ENCODE measurements around the gene PASK. TPM values are rescaled to one million over a fixed set of nuclear protein-coding genes. Genes with fewer than 3 reads are reported as not detected.
A peak's percentile ranks its signal among the peaks of the same experiment; 100 is the strongest.

The PASK gene
- total and polyA plus RNA-seq, 2 donors from 2014 or later, result 3.1 to 26.0 TPM

DNA sequence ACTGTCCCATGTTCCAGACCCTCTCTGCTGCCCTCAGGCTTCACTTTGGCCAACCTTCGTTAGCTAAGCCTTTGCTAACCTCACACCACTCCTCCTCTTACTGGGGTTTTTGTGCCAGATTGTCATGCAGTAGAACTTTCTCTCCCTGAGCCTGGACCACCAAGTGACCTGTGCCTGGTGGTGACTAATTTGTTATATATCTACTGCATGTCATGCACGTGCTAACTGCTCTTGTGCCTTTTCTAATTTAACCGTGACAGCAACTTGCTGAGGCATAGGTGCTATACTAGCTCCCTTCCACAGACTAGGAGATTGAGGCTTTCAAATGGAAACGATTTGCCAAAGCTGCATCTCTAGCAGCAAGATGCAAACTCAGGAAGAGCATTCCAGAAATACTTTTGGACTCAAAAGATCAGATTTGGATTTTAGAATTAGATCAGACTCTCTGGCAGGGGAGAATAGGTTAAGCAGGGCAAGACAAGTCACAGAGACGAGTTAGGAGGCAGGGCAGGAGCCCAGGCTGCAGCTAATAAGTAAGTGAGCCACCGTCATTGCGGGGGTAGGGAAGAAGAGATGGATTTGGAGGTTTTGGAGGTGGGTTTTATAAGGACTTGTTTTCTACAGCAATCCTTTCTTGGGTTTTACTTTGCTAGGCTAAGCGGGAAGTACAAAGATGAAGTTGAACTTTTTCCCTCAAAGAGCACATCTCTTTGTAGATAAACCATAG is 2.8 kb upstream of the PASK start:
- H3K4me3 ChIP-seq (ENCODE audit: low read length in 3 of 3), result no peak overlapping the region
- no peak overlapping the region for H3K27ac ChIP-seq (ENCODE audit: low read depth in 2 of 2, low read length in 2 of 2)
- H3K4me1 ChIP-seq (ENCODE audit: control insufficient read depth in 2 of 3, insufficient read depth in 2 of 3, low read depth in 1 of 3, low read length in 3 of 3), result peaks cover 0 to 19% (median 5%) of the 10 kb centered on the region in 3 donors
- no peak overlapping the region for H3K9ac ChIP-seq (ENCODE audit: low read length in 3 of 3)
- intact Hi-C loops (cut with DNase I), result no loop called here
- peaks cover 0 to 11% (median 3%) of the 10 kb centered on the region in 3 donors for H3K36me3 ChIP-seq (ENCODE audit: control insufficient read depth in 2 of 3, insufficient read depth in 3 of 3, low read length in 3 of 3)
- no peaks in the 10 kb centered on the region for H3K9me3 ChIP-seq (ENCODE audit: control insufficient read depth in 2 of 3, insufficient read depth in 1 of 3, low read length in 3 of 3)
- DNase-seq (peak in 1 of 5 donors; percentile 7), FAIRE-seq (no peak)
- TF ChIP-seq, protein P1, sequence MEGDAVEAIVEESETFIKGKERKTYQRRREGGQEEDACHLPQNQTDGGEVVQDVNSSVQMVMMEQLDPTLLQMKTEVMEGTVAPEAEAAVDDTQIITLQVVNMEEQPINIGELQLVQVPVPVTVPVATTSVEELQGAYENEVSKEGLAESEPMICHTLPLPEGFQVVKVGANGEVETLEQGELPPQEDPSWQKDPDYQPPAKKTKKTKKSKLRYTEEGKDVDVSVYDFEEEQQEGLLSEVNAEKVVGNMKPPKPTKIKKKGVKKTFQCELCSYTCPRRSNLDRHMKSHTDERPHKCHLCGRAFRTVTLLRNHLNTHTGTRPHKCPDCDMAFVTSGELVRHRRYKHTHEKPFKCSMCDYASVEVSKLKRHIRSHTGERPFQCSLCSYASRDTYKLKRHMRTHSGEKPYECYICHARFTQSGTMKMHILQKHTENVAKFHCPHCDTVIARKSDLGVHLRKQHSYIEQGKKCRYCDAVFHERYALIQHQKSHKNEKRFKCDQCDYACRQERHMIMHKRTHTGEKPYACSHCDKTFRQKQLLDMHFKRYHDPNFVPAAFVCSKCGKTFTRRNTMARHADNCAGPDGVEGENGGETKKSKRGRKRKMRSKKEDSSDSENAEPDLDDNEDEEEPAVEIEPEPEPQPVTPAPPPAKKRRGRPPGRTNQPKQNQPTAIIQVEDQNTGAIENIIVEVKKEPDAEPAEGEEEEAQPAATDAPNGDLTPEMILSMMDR (IDR thresholded peaks at IDR 0.05; ENCODE audit: borderline replicate concordance, extremely low read depth, insufficient read depth), result no peak
- no peaks in the 10 kb centered on the region for H3K27me3 ChIP-seq (ENCODE audit: control insufficient read depth, insufficient read depth, low read length)

DNA sequence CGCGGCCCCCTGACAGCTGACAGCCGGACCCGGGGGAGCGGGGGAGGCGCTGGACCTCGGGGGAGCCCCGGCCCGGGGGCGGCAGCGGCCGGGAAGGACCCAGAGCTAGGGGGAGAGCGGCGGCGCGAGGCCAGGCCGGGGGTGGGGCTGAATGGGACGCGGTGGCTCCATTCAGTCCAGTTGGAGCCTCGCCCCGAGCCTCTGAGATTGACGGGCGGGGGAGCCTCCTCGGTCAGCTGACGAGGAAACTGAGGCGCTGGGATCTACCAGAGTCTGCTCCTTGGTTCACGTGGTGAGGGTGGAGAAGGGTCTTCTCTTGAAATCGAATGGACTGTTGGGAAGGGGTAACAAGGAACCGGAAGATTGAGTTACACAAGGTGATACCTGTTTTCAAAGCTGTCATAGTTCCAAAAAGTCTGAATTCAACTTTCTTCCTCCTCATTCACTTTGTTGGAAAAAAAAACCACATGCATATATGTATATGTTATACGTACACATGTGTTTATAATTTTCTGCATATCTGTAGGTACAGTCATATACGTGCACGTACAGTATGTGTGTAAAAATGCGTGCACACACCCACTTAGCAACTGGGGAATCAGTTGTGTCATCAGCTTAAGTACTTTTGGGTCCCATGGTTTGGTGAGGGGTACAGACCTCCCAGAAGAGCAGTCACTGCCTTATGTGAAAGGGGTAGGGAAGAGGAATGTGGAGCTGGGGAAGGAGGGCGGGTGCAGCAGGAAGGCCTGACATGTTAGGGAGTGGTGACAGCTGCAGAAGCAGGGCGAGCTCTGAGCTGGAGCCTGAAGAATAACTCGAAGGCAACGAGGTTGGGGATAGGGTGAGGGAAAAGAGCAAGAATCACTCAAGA is 1.6 kb upstream of the PASK start:
- Histone ChIP-seq H3K27me3 (ENCODE audit: control insufficient read depth, insufficient read depth, low read length) (no peaks in the 10 kb centered on the region), H3K4me3 (ENCODE audit: low read length in 3 of 3) (peak overlapping the region; percentile 79 to 97 (median 85)), H3K9me3 (ENCODE audit: control insufficient read depth in 2 of 3, insufficient read depth in 1 of 3, low read length in 3 of 3) (no peaks in the 10 kb centered on the region), H3K9ac (ENCODE audit: low read length in 3 of 3) (peak overlapping the region; percentile 45 to 84 (median 64)), H3K36me3 (ENCODE audit: control insufficient read depth in 2 of 3, insufficient read depth in 3 of 3, low read length in 3 of 3) (peaks cover 0 to 9% (median 3%) of the 10 kb centered on the region in 3 donors), H3K27ac (ENCODE audit: low read depth in 2 of 2, low read length in 2 of 2) (peak overlapping the region in 1 of 2 donors; percentile 27), H3K4me1 (ENCODE audit: control insufficient read depth in 2 of 3, insufficient read depth in 2 of 3, low read depth in 1 of 3, low read length in 3 of 3) (peaks cover 0 to 19% (median 5%) of the 10 kb centered on the region in 3 donors)
- intact Hi-C loops (cut with DNase I), result no loop called here
- FAIRE-seq (no peak), DNase-seq (peak in 2 of 5 donors; percentile 44 to 50)
- TF ChIP-seq, protein P1 (IDR thresholded peaks at IDR 0.05; ENCODE audit: borderline replicate concordance, extremely low read depth, insufficient read depth), result no peak

DNA sequence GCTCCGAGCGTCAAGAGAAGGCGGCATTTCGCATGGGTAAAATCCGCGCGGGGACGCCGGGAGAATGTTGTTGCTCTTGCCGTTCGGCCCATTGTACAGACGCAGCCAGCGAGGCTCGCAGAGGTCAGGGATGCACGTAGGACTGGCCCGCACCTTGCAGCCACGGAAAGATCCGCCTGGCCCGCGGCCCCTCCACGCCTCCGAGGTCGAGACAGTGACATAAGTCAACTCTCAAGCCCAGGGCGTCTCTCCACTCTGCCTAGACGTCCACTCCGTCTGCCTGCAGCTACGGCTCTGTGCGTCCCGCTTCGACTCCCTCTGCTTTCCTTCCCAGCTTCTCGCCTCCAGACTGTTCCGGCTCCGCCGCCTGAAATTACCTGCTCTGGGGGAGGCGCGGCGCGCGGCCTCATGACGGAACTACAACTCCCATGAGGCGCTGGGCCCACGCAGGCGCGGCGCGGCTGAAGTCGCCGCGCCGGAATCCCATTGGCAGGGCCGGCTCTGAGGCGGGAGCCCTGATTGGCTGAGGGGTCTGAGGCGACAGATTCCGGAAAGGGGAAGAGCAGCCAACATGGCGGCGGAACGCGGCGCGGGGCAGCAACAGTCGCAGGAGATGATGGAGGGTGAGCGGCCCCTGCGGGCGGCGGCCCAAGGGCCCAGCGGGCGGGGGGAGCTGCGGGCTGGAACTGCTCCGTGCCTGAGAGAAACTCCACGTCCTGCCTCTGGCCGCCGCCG is 820 bp upstream of the PASK start, which contains the start of gene PPP1R7:
Gene PPP1R7 (plus strand): TSS at position 543 of the 735 bp plus-strand sequence. CDS start 29 bp downstream, at position 572.
- Histone ChIP-seq H3K4me1 (ENCODE audit: control insufficient read depth in 2 of 3, insufficient read depth in 2 of 3, low read depth in 1 of 3, low read length in 3 of 3) (peaks cover 0 to 19% (median 5%) of the 10 kb centered on the region in 3 donors), H3K27me3 (ENCODE audit: control insufficient read depth, insufficient read depth, low read length) (no peaks in the 10 kb centered on the region), H3K9ac (ENCODE audit: low read length in 3 of 3) (peak within 1 kb of the TSS; percentile 64 to 84 (median 82)), H3K36me3 (ENCODE audit: control insufficient read depth in 2 of 3, insufficient read depth in 3 of 3, low read length in 3 of 3) (peaks cover 0 to 7% (median 3%) of the 10 kb centered on the region in 3 donors), H3K4me3 (ENCODE audit: low read length in 3 of 3) (peak within 1 kb of the TSS; percentile 90 to 97 (median 95)), H3K9me3 (ENCODE audit: control insufficient read depth in 2 of 3, insufficient read depth in 1 of 3, low read length in 3 of 3) (no peaks in the 10 kb centered on the region), H3K27ac (ENCODE audit: low read depth in 2 of 2, low read length in 2 of 2) (peak within 1 kb of the TSS; percentile 27 to 45)
- intact Hi-C loops (cut with DNase I), result no loop called here
- TF ChIP-seq, protein P1 (IDR thresholded peaks at IDR 0.05; ENCODE audit: borderline replicate concordance, extremely low read depth, insufficient read depth), result no peak
- DNase-seq (peak; percentile 96 to 98 (median 98)), FAIRE-seq (no peak)

All from kidney (tissue), 14 donors.